HUES48 (cell line): Measurements from ENCODE around the gene SHC3.

Experiments used
- H3K27ac ChIP-seq: one replicate; pipeline ENCODE4 v1.7.0; 2013; ENCODE audit warnings: low read depth, low read length, inconsistent platforms
- H3K27me3 ChIP-seq: 2 replicates; pipeline ENCODE4 v1.6.1; 2013; ENCODE audit warnings: mild to moderate bottlenecking, low read length; ENCODE audit not compliant: control insufficient read depth, insufficient read depth
- H3K36me3 ChIP-seq: 2 replicates; pipeline ENCODE4 v1.6.1; 2013; ENCODE audit warnings: low read length; ENCODE audit not compliant: control insufficient read depth, insufficient read depth
- H3K4me1 ChIP-seq: 2 replicates; pipeline ENCODE4 v1.6.1; 2013; ENCODE audit warnings: mild to moderate bottlenecking, low read length; ENCODE audit not compliant: control insufficient read depth, insufficient read depth
- H3K4me3 ChIP-seq: 2 replicates; pipeline ENCODE4 v1.5.1; 2013; ENCODE audit warnings: mild to moderate bottlenecking, low read depth, low read length
- H3K9ac ChIP-seq: 2 replicates; pipeline ENCODE4 v1.6.1; 2013; ENCODE audit warnings: mild to moderate bottlenecking, low read depth, low read length, moderate library complexity
- H3K9me3 ChIP-seq: 2 replicates; pipeline ENCODE4 v1.6.1; 2013; ENCODE audit warnings: low read length; ENCODE audit not compliant: control insufficient read depth, insufficient read depth

SHC3 gene

GRCh38 chr9:89154218-89154617 lies 24.4 kb downstream of the SHC3 start:
- no peaks in the 10 kb centered on the region for H3K4me1 ChIP-seq
- H3K27me3 ChIP-seq = no peaks in the 10 kb centered on the region
- no peaks in the 10 kb centered on the region for H3K9me3 ChIP-seq
- no peak overlapping the region for H3K4me3 ChIP-seq
- H3K9ac ChIP-seq = no peak overlapping the region
- H3K36me3 ChIP-seq = no peaks in the 10 kb centered on the region
- no peak overlapping the region for H3K27ac ChIP-seq

- no peak overlapping the region for H3K27ac ChIP-seq
- no peaks in the 10 kb centered on the region for H3K36me3 ChIP-seq
- no peak overlapping the region for H3K4me3 ChIP-seq
- no peaks in the 10 kb centered on the region for H3K9me3 ChIP-seq
- no peaks in the 10 kb centered on the region for H3K4me1 ChIP-seq
- no peaks in the 10 kb centered on the region for H3K27me3 ChIP-seq
- no peak overlapping the region for H3K9ac ChIP-seq
Observed at GRCh38 chr9:89153232-89154017, 25.2 kb downstream of the SHC3 start.

GRCh38 chr9:89149726-89150125 lies 28.9 kb downstream of the SHC3 start:
- Histone ChIP-seq H3K4me1 (peaks cover 8% of the 10 kb centered on the region; the same call in 1 of the 2 replicates), H3K4me3 (no peak overlapping the region), H3K9me3 (no peaks in the 10 kb centered on the region), H3K36me3 (no peaks in the 10 kb centered on the region), H3K9ac (no peak overlapping the region), H3K27ac (no peak overlapping the region), H3K27me3 (no peaks in the 10 kb centered on the region)

- Histone ChIP-seq H3K36me3 (no peaks in the 10 kb centered on the region), H3K9me3 (no peaks in the 10 kb centered on the region), H3K9ac (no peak overlapping the region), H3K4me3 (no peak overlapping the region), H3K27ac (no peak overlapping the region), H3K27me3 (no peaks in the 10 kb centered on the region), H3K4me1 (peaks cover 8% of the 10 kb centered on the region)
Observed at GRCh38 chr9:89145097-89145496, 33.5 kb downstream of the SHC3 start.

- H3K36me3 ChIP-seq = no peaks in the 10 kb centered on the region
- no peaks in the 10 kb centered on the region for H3K27me3 ChIP-seq
- no peak overlapping the region for H3K27ac ChIP-seq
- H3K9ac ChIP-seq = no peak overlapping the region
- peaks cover 8% of the 10 kb centered on the region for H3K4me1 ChIP-seq
- H3K4me3 ChIP-seq = no peak overlapping the region
- no peaks in the 10 kb centered on the region for H3K9me3 ChIP-seq
Observed at GRCh38 chr9:89144238-89144637, 34.4 kb downstream of the SHC3 start.

- H3K9ac ChIP-seq = no peak overlapping the region
- no peaks in the 10 kb centered on the region for H3K9me3 ChIP-seq
- H3K27me3 ChIP-seq = no peaks in the 10 kb centered on the region
- no peaks in the 10 kb centered on the region for H3K36me3 ChIP-seq
- no peak overlapping the region for H3K27ac ChIP-seq
- H3K4me3 ChIP-seq = no peak overlapping the region
- peaks cover 8% of the 10 kb centered on the region for H3K4me1 ChIP-seq
Observed at GRCh38 chr9:89143266-89143665, 35.4 kb downstream of the SHC3 start.

GRCh38 chr9:89139455-89139854 lies 39.2 kb downstream of the SHC3 start:
- Histone ChIP-seq H3K4me1 (no peaks in the 10 kb centered on the region; the same call in 1 of the 2 replicates), H3K27ac (no peak overlapping the region), H3K36me3 (no peaks in the 10 kb centered on the region), H3K9me3 (peaks cover 19% of the 10 kb centered on the region), H3K27me3 (no peaks in the 10 kb centered on the region), H3K9ac (no peak overlapping the region), H3K4me3 (no peak overlapping the region)

GRCh38 chr9:89138463-89139390 lies 39.9 kb downstream of the SHC3 start:
- Histone ChIP-seq H3K36me3 (no peaks in the 10 kb centered on the region), H3K4me1 (no peaks in the 10 kb centered on the region; the same call in 1 of the 2 replicates), H3K27me3 (no peaks in the 10 kb centered on the region), H3K4me3 (no peak overlapping the region), H3K27ac (no peak overlapping the region), H3K9me3 (peaks cover 22% of the 10 kb centered on the region), H3K9ac (no peak overlapping the region)

GRCh38 chr9:89137542-89138462 lies 40.8 kb downstream of the SHC3 start:
- H3K36me3 ChIP-seq = no peaks in the 10 kb centered on the region
- no peaks in the 10 kb centered on the region for H3K27me3 ChIP-seq
- no peak overlapping the region for H3K27ac ChIP-seq
- H3K9me3 ChIP-seq = peaks cover 22% of the 10 kb centered on the region
- no peak overlapping the region for H3K9ac ChIP-seq
- no peaks in the 10 kb centered on the region; the same call in 1 of the 2 replicates for H3K4me1 ChIP-seq
- H3K4me3 ChIP-seq = no peak overlapping the region

GRCh38 chr9:89135591-89136166 lies 42.9 kb downstream of the SHC3 start:
- Histone ChIP-seq H3K27ac (no peak overlapping the region), H3K4me1 (no peaks in the 10 kb centered on the region), H3K9ac (no peak overlapping the region), H3K27me3 (no peaks in the 10 kb centered on the region), H3K9me3 (peaks cover 22% of the 10 kb centered on the region), H3K4me3 (no peak overlapping the region), H3K36me3 (no peaks in the 10 kb centered on the region)
